Activated CD4-positive, CD25-positive, alpha-beta regulatory T cell treated with anti-CD3 and anti-CD28 coated beads, Interleukin-2, amount 50 U/mL, for 72 hours (primary cell): ENCODE data around the gene HSPA12A.

Source experiments
- DNase-seq: peaks from one replicate; pipeline ENCODE4 v3.0.0; 2021

HSPA12A gene

DNA sequence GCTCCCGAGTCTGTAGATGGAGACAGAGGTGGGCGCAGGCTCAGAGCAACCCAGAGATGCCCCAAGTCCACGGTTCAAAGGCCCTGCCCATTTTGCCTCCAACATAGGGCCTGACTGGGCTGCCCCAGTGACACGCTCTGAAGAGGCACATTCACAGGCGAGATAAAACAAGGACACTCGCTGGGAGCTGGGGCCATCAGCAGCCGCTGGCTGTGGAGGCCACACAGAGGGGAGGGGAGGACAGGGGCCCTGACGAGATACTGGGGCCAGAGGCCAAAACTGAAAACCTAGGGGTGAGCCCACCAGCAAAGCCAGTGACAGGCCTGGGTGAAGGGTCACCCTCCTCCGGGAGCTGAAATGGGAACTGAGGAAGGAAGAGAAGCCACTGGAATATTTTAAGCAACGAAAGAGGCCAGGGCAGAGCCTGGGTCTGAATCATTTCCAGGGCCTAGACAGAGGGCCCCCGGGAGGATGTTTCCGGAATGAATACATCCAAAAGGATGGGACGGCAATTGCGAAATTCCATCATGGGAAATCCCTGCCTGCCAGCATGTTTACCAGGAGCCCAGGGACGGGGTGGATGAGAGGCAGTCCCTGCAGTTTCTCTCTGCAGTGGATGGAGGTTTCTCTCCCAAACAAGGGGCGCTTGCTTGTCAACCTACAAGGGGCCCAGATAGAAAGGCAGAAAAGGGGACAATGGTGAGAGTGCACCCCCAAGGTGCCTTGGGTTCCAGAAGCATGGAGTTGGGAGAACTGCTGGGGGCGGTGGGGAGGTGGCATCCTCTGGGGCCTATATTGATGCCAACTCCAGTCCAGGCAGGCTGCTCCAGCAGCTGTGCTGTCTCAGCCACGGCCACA is 29.0 kb upstream of the HSPA12A start:
- DNase-seq: no peak

DNA sequence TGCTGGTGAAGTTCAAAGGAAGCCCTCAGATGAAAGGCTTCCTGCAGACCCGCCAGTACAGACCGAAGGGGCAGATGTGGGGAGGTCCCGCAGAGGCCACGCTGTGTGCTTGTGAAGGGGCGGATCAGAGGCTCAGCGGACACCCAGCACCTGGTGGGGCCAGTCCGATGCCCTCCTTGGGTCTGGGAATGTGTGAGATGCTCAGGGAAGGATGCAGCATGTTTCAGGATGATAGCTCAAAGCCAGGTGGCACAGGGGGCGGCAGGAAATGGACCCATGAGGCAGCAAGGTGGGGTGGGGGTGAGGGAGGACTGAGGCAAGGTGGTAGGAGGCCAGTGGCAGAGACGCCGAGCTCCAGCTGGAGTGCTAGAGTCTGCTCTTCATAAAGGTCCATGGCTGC is 27.9 kb upstream of the HSPA12A start:
- no peak for DNase-seq

DNA sequence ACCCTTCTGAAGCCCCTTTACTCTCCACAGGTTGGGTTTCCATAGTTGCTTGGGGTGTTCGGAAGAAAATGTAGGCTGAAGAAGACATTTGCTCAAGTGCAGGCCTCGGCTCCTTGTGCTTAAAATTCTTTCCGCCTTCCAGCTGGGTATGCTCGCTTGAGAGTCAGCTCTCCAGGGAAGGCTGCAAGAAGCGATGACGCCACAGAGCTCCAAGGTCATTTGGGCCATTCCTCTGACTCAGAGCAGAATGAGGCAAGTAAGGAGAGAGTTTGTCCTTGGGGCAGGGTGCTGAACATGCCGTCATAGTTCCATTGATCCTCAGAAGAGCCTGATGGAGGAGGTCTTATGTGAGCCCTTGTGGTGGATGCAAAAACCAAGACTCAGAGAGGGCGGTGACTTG is 27.4 kb upstream of the HSPA12A start:
- DNase-seq: no peak

DNA sequence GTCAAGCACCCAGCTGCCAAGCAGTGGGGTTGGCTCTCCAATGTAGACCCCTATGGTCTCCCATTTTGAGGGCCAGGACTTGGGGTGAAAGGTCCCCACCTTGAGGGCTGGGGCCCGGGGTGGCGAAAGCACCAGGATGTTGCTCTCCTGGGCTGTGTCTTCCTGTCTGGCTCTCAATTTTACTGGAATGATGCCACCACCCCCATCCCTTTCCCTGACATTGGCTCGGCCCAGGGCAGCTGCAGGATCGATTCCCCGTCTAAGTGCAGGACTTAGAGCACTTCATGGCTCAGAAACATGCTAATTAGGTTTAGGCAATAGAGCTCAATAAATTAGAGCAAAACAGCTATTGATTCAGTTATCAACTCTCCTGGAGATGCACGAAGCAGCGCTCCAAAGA is 27.0 kb upstream of the HSPA12A start:
- no peak for DNase-seq

DNA sequence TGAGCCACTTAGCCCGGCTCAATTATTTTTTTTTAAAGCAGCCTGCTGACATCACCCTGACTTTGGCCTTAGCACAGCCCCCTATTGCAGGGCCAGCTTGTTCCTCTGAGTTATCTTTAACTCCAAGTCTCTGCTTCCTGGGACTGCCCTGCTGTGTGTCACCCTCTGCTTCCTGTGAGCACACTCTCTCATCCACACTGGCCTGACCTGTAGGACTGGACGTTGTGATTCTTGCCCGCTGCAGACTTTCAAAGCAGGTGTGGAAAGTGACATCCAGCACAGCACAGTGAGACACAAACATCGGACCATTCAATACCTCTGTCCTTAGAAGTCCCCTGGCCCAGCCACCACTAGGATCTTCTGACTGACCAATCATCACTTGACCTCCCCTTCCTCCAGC is 26.4 kb upstream of the HSPA12A start:
- no peak for DNase-seq

DNA sequence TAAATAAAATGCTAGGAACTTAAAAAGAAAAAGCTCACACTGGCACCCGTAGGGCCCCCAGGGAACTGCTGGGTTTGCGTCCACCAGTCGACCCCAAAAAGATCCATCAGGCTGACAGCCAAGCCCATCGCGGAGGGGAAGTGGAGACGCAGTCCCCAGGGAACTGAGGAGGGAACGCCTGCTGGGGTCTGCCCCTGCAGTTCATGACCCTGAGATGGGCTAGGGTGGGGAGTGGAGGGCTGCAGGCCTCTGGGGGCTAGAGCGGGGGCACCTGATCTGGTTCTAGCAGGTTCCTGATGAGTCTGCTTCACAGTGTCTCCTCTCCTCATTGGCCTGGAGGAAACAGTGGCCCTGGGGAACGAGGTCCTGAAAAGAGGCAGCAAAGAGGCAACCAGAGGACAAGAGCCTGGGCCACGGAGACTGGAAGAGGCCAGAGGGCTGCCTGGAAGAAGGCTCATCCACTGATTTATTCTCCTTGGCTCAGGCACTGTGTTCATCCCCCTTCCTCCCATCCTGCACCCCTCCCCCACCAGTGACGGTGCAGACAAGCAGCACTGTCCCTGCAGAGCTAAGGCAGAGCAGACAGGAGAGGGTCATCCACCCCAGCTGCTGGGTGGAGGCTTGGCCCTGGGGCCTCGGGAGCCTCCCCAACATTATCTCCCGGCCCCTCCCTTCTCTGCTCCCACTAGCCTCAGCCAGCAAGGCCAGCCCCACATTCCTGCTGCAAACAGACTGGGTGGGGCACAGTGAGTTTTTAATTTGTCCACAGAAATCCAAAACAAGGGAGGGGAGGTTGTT is 24.7 kb upstream of the HSPA12A start:
- DNase-seq: no peak

DNA sequence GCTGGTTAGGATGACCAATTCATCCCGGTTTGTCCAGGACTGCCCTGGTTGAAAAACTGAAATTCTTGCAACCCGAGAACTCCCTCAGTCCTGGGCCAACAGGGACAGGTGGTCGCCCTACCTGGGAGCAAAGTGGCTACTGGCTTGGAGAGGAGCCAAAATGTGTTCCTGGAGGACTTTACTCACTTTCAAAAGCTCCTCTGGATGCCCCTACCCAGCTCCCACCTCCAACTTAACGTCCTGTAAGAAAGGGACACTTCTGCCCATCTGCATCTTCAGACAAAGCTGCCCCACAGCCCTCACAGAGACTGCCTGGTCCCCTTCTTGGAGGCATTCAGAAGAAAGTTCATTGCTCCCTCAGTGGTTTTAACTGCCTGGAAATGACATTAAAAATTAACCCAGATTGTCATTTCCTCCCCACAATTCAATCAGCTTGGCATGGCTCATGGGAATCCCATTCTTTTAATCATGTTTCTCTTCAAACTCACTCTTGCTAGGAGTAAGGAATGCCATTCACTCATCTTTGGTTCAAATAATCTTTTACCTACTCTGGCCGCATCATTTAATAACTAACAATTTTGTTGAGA is 24.0 kb upstream of the HSPA12A start:
- no peak for DNase-seq

DNA sequence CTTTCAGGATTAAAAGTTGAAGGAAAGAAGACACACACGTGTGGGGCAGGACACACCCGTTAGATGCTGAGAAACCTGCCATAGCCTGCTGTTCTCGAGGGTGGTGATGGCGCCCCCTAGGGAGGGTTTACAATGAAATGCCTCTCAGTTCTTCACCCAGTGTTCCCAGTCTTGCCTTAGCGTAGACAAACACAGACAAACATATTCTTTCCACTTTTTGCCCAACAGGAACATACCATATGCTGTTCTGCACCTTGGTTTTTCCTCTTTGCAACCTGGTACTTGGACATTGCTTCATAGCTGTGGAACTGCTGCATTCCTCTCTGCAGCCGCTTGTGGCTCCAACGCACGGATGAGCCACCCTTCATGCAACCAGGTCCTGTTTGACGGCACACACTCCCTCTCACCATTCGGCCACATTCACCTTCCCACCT is 23.3 kb upstream of the HSPA12A start:
- peak; percentile 43 for DNase-seq

DNA sequence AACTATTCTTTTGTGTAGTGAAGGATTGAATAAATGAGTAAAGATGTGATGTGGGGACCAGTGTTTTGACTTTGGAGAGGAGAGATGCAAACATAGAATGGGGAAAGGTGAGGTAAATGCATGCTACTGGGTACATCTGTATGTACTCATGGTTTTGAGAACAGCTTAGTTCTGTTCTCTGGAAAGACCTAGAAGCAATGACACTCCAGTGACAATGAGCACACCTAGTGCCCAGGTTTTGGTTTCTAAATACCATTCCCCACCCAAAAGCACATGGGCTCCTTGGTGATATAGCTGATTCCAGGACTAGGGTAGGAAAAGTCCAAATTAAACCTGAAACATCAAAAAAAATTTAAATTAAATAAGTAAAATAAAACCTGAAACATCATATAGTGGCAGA is 22.6 kb upstream of the HSPA12A start:
- no peak for DNase-seq

DNA sequence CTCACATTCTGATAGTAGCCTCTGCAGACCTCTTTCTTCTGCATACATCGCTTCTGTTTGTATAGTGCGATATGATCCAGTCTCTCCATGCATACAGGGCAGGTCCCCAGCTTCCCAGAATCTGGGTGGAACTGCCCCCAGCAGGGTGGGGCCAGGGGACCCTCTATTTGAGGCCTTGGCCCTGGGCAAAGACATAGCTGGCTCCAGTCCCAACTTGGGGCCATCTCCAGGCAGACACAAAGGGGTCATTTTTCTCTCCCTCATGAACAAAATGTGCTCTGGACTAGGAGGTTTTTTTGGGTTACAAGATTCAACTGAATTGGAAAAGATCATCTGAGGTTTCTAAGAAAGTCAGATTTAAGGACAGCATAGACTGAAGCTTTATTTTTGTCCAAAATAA is 21.1 kb upstream of the HSPA12A start:
- DNase-seq: no peak

DNA sequence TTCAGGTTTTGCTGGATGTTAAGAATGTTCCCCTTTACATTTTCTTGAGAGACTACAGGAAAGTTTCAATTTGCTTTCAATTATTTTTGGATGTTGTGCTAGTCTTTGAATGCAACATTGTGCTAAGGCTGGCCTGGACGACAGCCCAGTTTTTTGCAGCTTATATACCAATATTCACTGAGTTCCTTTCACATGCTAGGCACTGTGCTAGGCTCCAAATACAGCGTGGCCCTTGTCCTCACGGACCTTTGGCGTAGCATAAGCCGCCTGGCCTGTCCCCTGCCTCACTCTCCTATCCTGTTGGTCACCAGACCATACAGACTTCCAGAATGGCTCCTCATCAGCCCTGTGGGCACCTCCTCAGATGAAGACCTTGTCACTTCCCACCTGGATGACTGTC is 19.5 kb upstream of the HSPA12A start:
- no peak for DNase-seq

DNA sequence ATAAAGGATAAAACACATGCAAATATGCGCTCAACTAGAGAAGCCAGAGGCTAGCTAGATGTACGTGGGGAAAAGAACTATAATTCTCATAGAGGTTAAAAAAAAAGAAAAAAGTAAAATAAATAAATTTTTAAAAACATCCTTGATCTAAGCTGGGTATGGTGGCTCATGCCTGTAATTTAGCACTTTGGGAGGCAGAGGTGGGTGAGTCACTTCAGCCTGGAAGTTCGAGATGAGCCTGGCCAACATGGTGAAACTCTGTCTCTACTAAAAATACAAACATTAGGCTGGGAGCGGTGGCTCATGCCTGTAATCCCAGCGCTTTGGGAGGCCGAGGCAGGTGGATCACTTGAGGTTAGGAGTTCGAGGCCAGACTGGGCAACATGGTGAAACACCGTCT is 18.6 kb upstream of the HSPA12A start:
- no peak for DNase-seq

DNA sequence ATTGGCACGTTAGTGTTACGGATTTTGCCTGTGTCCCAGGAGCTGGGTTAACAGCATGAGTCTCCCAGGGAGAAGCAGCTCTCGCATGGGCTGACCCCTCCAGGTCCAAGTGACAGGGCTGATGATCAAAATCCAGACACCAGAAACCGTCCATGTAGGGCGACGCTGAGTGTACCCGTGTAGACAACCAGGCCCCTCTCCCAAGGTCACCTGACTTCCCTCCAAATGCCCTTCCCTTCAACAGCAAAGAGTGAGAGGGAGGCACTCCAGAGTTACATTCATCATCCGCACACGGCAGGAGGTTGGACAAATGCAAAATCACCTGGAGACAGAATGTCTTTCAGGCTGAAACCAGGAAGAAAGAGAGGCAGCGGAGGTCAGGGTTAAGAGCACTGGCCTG is 14.9 kb upstream of the HSPA12A start:
- DNase-seq: no peak

DNA sequence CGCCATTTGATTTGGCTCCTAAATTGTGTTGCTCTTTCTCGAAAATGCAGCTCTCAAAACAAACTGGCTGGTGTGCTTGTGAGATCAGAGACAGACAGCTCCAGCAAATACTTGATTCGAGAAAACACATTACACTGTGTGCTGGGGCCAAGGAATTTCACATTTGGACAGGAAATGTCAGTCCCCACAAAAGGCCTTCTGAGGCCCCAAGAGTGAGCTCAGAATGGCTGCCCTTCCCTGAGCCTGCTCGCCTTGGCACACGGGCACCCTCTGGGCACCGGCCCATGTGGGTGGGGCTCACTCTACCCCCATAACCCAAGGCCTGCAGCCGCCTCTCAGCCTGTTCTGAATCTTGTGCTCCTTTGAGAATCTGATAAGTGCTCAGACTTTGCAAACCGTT is 13.9 kb upstream of the HSPA12A start:
- DNase-seq: no peak

DNA sequence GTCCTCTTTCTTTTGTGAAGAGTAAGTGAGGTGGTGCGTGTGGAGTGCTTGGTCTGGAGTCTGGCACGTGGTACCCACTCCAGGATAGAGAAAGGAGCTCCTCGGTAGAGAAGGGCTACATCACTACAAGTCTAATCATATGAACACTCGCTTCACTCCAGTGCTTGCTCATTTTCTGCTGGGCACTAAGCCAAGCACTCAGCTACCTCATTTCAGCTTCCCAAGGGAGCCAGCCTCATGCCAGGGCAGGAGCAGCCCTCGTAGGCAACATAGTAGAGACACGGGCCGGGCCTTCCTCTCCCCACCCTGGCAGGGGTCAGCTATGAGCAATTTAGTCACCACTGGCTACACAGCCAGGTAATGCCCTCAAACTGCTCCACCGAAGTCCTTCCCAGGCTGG is 11.4 kb upstream of the HSPA12A start:
- DNase-seq: no peak

DNA sequence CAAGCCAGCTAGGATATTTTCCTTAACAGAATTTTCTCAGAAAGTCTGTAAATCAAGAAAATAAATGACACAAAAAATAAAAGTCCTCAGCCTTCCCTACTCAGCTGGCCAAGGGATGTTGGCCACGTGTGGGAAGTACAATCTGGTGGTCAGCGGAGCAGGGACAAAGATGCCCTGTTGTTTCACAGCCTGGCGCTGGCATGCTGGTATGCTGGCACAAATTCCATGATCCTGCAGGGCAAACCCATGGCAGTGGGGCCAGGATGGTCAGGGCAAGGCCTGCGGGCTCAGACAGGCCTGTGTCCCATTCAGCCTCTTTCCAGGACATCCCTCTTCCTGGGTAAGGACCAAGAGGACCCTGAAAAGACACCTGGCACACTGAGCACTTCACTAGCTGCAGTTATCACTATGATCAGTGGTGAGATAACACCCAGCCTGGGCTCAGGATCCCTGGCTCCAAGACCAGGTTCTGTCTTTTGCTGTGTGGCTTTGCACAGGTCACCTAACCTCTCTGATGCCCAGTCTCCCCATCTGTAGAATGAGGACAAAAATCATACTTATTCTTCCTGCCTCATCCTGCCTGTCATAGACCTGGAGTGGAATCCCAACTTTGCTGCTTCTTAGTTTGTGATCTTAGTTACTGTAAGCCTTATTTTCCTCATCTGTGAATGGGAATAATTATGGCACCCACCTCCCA is 10.8 kb upstream of the HSPA12A start:
- no peak for DNase-seq

DNA sequence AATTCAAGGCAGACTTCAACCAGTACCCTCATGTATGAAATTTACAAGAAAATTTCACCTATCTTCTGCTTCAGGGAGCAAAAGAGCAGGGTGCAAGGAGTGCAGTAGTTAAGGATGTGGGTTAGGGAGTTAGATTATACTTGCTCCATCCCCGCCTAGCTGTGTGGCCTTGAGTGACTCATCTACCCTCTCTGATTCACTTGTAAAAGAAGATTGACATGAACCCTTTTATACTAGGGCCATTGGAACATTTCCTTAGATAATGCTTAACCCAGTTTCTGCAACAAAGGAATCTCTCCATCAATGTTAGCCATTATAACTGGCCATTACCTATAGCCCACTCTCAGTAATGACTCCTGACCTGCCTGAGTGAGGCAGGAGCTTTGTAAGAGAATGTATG is 10.2 kb upstream of the HSPA12A start:
- no peak for DNase-seq

DNA sequence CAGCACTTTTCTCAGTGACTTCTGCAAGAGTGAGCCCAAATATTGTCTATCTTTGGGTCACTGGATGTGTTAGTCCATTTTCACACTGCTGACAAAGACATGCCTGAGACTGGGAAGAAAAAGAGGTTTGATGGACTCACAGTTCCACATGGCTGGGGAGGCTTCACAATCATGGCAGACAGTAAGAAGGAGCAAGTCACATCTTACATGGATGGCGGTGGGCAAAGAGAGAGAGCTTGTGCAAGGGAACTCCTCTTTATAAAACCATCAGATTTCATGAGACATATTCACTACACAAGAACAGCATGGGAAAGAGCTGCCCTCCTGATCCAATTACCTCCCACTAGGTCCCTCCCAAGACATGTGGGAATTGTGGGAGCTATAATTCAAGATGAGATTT is 6.1 kb upstream of the HSPA12A start:
- no peak for DNase-seq

DNA sequence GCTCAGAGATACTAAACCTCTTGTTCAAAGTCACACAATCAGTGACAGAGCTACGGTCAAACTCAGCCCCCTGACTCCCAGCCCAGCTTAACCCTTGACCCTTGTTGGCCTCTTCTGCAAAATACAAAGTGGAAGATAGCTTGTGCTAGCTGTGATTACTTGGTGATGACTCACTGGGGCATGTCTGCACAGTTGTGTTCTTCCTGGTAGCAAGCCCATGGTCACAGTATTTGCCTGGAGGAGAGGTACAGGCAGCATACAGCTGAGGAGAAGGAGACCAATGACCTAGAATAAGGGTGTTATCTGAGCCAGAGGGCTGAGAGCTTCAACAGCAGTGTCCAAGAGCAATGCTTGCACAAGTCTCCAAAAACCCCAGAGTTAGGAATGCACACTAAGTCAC is 5.7 kb upstream of the HSPA12A start:
- no peak for DNase-seq

DNA sequence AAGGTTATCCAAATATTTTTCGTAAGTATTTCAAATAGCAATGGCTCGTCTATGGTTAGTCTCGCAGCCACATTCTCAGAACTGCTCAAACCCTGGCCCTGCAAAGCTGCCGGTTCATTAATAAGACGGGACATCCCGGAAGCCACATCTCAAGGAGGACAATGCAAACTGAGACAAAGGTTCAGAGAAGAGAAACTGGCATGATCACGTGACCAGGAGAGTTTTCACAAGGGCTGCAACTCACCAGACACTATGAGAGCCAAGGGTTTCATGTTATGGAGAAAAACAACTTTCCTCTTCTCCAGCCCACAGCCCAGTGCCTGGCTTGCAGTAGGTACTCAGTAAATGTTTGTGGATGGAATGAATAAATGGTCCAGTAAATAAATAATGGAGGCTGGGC is 5.0 kb upstream of the HSPA12A start:
- DNase-seq: no peak

DNA sequence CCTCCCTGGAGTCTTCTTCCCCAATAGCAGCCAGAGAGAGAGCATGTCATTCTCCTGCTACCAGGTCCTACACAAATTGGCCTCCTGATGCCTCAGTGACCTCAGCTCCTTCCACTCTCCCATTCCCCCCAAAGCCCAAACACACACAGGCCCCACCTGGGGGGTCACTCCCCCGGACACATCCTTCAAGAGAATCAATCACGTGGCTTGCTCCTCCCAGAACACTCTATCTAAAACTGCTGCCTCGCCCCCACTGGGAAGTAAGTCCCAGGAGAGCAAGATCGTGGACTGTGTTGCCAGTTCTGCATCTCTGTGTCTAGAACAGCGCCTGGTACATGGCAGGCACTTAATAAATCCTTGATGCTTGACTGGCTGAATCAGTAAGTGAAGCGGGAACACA is 2.5 kb upstream of the HSPA12A start:
- DNase-seq: no peak

DNA sequence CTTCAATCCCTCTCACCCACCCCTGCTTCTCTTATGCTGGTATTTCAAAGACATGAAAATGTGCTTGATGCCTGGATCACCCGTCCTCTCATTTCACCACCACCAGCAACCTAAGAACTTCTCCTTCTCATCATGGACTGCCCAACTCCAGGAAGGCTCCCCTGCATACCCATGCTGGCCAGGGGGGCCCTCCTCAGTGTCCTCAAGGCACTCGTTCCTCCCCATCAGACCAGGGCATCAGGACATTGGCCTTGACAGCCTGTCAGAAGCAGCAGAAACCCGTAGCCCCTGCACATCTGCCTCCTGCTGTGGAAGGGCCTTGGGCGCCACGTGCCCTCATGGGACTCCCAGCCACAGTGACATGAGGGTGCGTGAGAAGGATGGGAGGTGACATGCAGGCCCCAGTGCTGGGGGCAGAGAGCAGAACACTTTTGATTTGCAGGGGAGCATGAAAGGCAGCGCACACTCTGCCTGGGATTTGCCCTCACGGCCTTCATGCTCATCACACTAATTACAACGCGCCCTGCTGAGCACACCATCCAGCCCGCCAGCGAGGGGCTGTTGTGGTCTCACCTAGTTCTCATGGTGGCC is 1.9 kb upstream of the HSPA12A start:
- no peak for DNase-seq
